ENCODE results near the gene MANF. TPM values are rescaled to one million over a fixed set of nuclear protein-coding genes. Genes with fewer than 3 reads are reported as not detected.

The MANF gene
- total and polyA plus RNA-seq, 2 donors (not counting 1 experiment from before 2014, with no cell fraction given) = 55.3 to 132 TPM

DNA sequence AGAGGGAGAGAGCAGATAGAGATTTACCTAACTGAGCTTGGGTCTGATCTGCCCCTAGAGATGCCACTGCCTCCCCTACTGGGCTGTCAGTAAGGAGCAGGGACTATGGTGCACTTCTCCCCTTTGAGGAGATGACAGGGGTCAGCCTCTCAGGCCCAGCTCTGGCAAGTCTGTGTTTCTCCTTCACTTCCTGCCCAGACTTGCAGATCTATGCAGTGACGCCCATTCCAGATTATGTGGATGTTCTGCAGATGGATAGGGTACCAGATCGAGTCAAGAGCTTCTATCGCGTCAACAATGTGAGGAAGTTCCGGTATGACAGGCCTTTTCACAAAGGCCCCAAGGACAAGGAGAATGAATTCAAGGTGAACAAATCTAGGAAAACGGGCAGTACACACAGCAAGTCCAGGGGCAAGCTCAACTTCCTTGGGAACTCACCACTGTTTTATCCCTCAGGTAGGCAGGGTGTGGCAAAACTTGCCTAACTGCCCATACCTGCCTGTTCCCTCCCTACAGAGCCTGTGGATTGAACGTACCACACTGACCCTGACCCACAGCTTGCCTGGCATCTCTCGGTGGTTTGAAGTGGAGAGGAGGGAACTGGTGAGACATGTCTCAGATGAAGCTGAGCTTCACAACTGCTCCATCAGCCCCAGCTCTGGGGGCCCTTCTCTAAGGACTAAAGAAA lies 29.1 kb upstream of the MANF start:
- no peaks in the 10 kb centered on the region for H3K79me2 ChIP-seq (ENCODE audit: control insufficient read depth, insufficient read depth, low read length)
- no peaks in the 10 kb centered on the region for H3K36me3 ChIP-seq (ENCODE audit: control insufficient read depth, insufficient read depth, low read length)
- H3K27me3 ChIP-seq (ENCODE audit: control insufficient read depth, insufficient read depth, low read length) = no peaks in the 10 kb centered on the region
- no peak for DNase-seq (ENCODE audit: low read depth in 2 of 2)
- H3K4me2 ChIP-seq (ENCODE audit: extremely low read depth, insufficient read depth, low read length) = no peak overlapping the region
- H3K27ac ChIP-seq (ENCODE audit: insufficient read depth, low read length) = no peak overlapping the region
- no peak overlapping the region for H3K4me3 ChIP-seq (replicated peaks in 1 of 4; ENCODE audit: control extremely low read depth in 1 of 4, insufficient read depth in 1 of 4, low read depth in 3 of 4, low read length in 4 of 4)
- H2AFZ ChIP-seq (ENCODE audit: low read length) = no peak overlapping the region
- no peaks in the 10 kb centered on the region for H4K20me1 ChIP-seq (ENCODE audit: control insufficient read depth, extremely low read depth, insufficient read depth, low read length)
- no peaks in the 10 kb centered on the region for H3K9me3 ChIP-seq (ENCODE audit: control insufficient read depth, insufficient read depth, low read depth, low read length)
- TF ChIP-seq EZH2 (IDR thresholded peaks at IDR 0.05; ENCODE audit: low read length, missing control alignments) = no peak
- TF ChIP-seq, protein P1, sequence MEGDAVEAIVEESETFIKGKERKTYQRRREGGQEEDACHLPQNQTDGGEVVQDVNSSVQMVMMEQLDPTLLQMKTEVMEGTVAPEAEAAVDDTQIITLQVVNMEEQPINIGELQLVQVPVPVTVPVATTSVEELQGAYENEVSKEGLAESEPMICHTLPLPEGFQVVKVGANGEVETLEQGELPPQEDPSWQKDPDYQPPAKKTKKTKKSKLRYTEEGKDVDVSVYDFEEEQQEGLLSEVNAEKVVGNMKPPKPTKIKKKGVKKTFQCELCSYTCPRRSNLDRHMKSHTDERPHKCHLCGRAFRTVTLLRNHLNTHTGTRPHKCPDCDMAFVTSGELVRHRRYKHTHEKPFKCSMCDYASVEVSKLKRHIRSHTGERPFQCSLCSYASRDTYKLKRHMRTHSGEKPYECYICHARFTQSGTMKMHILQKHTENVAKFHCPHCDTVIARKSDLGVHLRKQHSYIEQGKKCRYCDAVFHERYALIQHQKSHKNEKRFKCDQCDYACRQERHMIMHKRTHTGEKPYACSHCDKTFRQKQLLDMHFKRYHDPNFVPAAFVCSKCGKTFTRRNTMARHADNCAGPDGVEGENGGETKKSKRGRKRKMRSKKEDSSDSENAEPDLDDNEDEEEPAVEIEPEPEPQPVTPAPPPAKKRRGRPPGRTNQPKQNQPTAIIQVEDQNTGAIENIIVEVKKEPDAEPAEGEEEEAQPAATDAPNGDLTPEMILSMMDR (conservative IDR thresholded peaks at IDR 0.05 in 1 of 2, IDR thresholded peaks at IDR 0.05 in 1 of 2; ENCODE audit: low read depth in 1 of 2, low read length in 2 of 2) = no peak
- H3K9ac ChIP-seq (ENCODE audit: insufficient read depth, low read length) = no peak overlapping the region
- no peaks in the 10 kb centered on the region for H3K4me1 ChIP-seq (ENCODE audit: control insufficient read depth, extremely low read depth, insufficient read depth, low read length)

DNA sequence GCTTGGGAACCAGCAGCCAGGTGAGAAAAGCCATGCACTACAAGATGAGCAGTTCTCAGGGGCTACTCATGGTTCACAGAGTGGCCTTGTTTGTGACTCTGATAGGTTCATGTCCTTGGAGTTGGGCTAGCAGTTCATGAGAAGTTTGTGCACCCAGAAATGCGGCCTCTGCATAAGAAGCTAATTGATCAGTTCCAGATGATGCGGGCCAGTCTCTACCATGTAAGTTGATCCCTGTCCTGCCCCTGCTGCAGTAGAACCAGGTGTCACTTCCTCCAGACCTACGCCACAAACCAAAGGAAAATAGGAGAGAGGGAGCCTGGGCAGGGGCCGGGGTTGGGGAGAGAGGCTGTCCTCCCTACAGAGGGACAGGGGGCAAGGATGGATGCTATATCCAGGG lies 27.2 kb upstream of the MANF start:
- Histone ChIP-seq H3K4me3 (replicated peaks in 1 of 4; ENCODE audit: control extremely low read depth in 1 of 4, insufficient read depth in 1 of 4, low read depth in 3 of 4, low read length in 4 of 4) (no peak overlapping the region), H3K27me3 (ENCODE audit: control insufficient read depth, insufficient read depth, low read length) (no peaks in the 10 kb centered on the region), H3K9me3 (ENCODE audit: control insufficient read depth, insufficient read depth, low read depth, low read length) (no peaks in the 10 kb centered on the region), H2AFZ (ENCODE audit: low read length) (no peak overlapping the region), H3K79me2 (ENCODE audit: control insufficient read depth, insufficient read depth, low read length) (no peaks in the 10 kb centered on the region), H3K36me3 (ENCODE audit: control insufficient read depth, insufficient read depth, low read length) (no peaks in the 10 kb centered on the region), H3K9ac (ENCODE audit: insufficient read depth, low read length) (no peak overlapping the region), H3K4me2 (ENCODE audit: extremely low read depth, insufficient read depth, low read length) (no peak overlapping the region), H3K4me1 (ENCODE audit: control insufficient read depth, extremely low read depth, insufficient read depth, low read length) (no peaks in the 10 kb centered on the region), H3K27ac (ENCODE audit: insufficient read depth, low read length) (no peak overlapping the region), H4K20me1 (ENCODE audit: control insufficient read depth, extremely low read depth, insufficient read depth, low read length) (no peaks in the 10 kb centered on the region)
- no peak for DNase-seq (ENCODE audit: low read depth in 2 of 2)
- TF ChIP-seq, protein P1 (conservative IDR thresholded peaks at IDR 0.05 in 1 of 2, IDR thresholded peaks at IDR 0.05 in 1 of 2; ENCODE audit: low read depth in 1 of 2, low read length in 2 of 2) = no peak
- no peak for TF ChIP-seq EZH2 (IDR thresholded peaks at IDR 0.05; ENCODE audit: low read length, missing control alignments)

GRCh38 chr3:51358981-51359380 lies 26.1 kb upstream of the MANF start:
- Histone ChIP-seq H2AFZ (ENCODE audit: low read length) (no peak overlapping the region), H3K27me3 (ENCODE audit: control insufficient read depth, insufficient read depth, low read length) (no peaks in the 10 kb centered on the region), H4K20me1 (ENCODE audit: control insufficient read depth, extremely low read depth, insufficient read depth, low read length) (no peaks in the 10 kb centered on the region), H3K36me3 (ENCODE audit: control insufficient read depth, insufficient read depth, low read length) (no peaks in the 10 kb centered on the region), H3K79me2 (ENCODE audit: control insufficient read depth, insufficient read depth, low read length) (no peaks in the 10 kb centered on the region), H3K4me1 (ENCODE audit: control insufficient read depth, extremely low read depth, insufficient read depth, low read length) (no peaks in the 10 kb centered on the region), H3K27ac (ENCODE audit: insufficient read depth, low read length) (no peak overlapping the region), H3K4me3 (replicated peaks in 1 of 4; ENCODE audit: control extremely low read depth in 1 of 4, insufficient read depth in 1 of 4, low read depth in 3 of 4, low read length in 4 of 4) (no peak overlapping the region), H3K4me2 (ENCODE audit: extremely low read depth, insufficient read depth, low read length) (no peak overlapping the region), H3K9me3 (ENCODE audit: control insufficient read depth, insufficient read depth, low read depth, low read length) (no peaks in the 10 kb centered on the region), H3K9ac (ENCODE audit: insufficient read depth, low read length) (no peak overlapping the region)
- no peak for DNase-seq (ENCODE audit: low read depth in 2 of 2)
- TF ChIP-seq, protein P1 (conservative IDR thresholded peaks at IDR 0.05 in 1 of 2, IDR thresholded peaks at IDR 0.05 in 1 of 2; ENCODE audit: low read depth in 1 of 2, low read length in 2 of 2) = no peak
- no peak for TF ChIP-seq EZH2 (IDR thresholded peaks at IDR 0.05; ENCODE audit: low read length, missing control alignments)

Data from fibroblast of lung (primary cell).